H1 (cell line): ENCODE data around the gene SMG9. TPM values are rescaled to one million over a fixed set of nuclear protein-coding genes. Genes with fewer than 3 reads are reported as not detected.

Source experiments
- CTCF ChIA-PET: fragments of 300-600 bp; sonication (Branson Sonifier 250); formaldehyde crosslinking; loops from one replicate; lab custom pipeline; 2021; ENCODE audit not compliant: partially characterized antibody; lab: Charles Lee
- POLR2A ChIA-PET: fragments of 300-600 bp; sonication (Branson Sonifier 250); formaldehyde crosslinking; loops from one replicate; lab custom pipeline; 2021; ENCODE audit warnings: inconsistent platforms; ENCODE audit not compliant: partially characterized antibody; lab: Charles Lee
- DNase-seq, 2 experiments: peaks; one replicate each; pipeline versions ENCODE4 v3.0.0 to v3.0.0-alpha.2; 2010 to 2022; ENCODE audit warnings: low spot score in 2 of 2, low read depth in 1 of 2, mixed read lengths in 1 of 2
- FAIRE-seq: peaks from 2 replicates; lab custom pipeline; 2011; peaks lifted over from hg19 to GRCh38; lab: Jason Lieb, UNC
- H2AFZ ChIP-seq: 2 replicates; pipeline ENCODE4 v1.8.1; 2012; ENCODE audit warnings: low read length, inconsistent platforms
- H2AK5ac ChIP-seq: 2 replicates; pipeline ENCODE4 v1.6.1; 2013; ENCODE audit warnings: low read depth, low read length
- H2BK120ac ChIP-seq: replicated peaks from 2 replicates; pipeline ENCODE3; 2013; ENCODE audit warnings: low read depth, low read length, inconsistent platforms
- H2BK12ac ChIP-seq: 2 replicates; pipeline ENCODE4 v1.6.1; 2013; ENCODE audit warnings: low read depth, low read length
- H2BK15ac ChIP-seq: 2 replicates; pipeline ENCODE4 v1.6.1; 2013; ENCODE audit warnings: low read length
- H2BK20ac ChIP-seq: 2 replicates; pipeline ENCODE4 v1.6.1; 2013; ENCODE audit warnings: low read length
- H2BK5ac ChIP-seq: 2 replicates; pipeline ENCODE4 v1.6.1; 2013; ENCODE audit warnings: low read depth, low read length
- H3K14ac ChIP-seq: 2 replicates; pipeline ENCODE4 v1.6.1; 2013; ENCODE audit warnings: inconsistent platforms; ENCODE audit not compliant: insufficient read length
- H3K18ac ChIP-seq: 2 replicates; pipeline ENCODE4 v1.6.1; 2013; ENCODE audit warnings: low read length; ENCODE audit errors: extremely low read depth
- H3K23ac ChIP-seq: 2 replicates; pipeline ENCODE4 v1.6.1; 2013; ENCODE audit warnings: inconsistent platforms; ENCODE audit not compliant: insufficient read length
- H3K23me2 ChIP-seq: 2 replicates; pipeline ENCODE4 v1.6.1; 2013; ENCODE audit warnings: low read depth, low read length
- H3K27ac ChIP-seq: 2 replicates; pipeline ENCODE4 v1.6.1; 2011; ENCODE audit warnings: low read depth, low read length, inconsistent platforms
- H3K27me3 ChIP-seq, 4 experiments: replicated peaks in 1 of 4; 1 replicate in 1 of 4; 2 replicates in 3 of 4; pipeline versions ENCODE4 v1.6.1 to v1.8.1; 2011 to 2013; ENCODE audit warnings: low read length in 3 of 4, mild to moderate bottlenecking in 3 of 4, inconsistent platforms in 2 of 4, mixed read lengths in 2 of 4, moderate library complexity in 1 of 4; ENCODE audit not compliant: control insufficient read depth in 3 of 4, insufficient read depth in 3 of 4; ENCODE audit errors: extremely low read depth in 1 of 4
- H3K36me3 ChIP-seq, 4 experiments: 2 replicates each; pipeline versions ENCODE4 v1.6.1 to v1.8.1; 2011 to 2013; ENCODE audit warnings: mild to moderate bottlenecking in 4 of 4, low read length in 3 of 4, moderate library complexity in 2 of 4, control low read depth in 1 of 4, inconsistent platforms in 1 of 4; ENCODE audit not compliant: insufficient read depth in 4 of 4, control insufficient read depth in 2 of 4
- H3K4ac ChIP-seq: replicated peaks from 2 replicates; pipeline ENCODE3; 2013; ENCODE audit warnings: low read length, low read depth, mixed read lengths, inconsistent platforms; ENCODE audit not compliant: insufficient read length
- H3K4me1 ChIP-seq, 4 experiments: replicated peaks in 1 of 4; 1 replicate in 1 of 4; 2 replicates in 3 of 4; pipeline versions ENCODE4 v1.6.1 to v1.8.1; 2011 to 2013; ENCODE audit warnings: low read length in 3 of 4, inconsistent platforms in 2 of 4, mixed read lengths in 1 of 4; ENCODE audit not compliant: insufficient read depth in 4 of 4, control insufficient read depth in 3 of 4
- H3K4me2 ChIP-seq, 2 experiments: 2 replicates each; pipeline versions ENCODE4 v1.6.1 to v1.8.1; 2011 to 2013; ENCODE audit warnings: low read depth in 2 of 2, low read length in 2 of 2, control low read depth in 1 of 2, inconsistent platforms in 1 of 2, mild to moderate bottlenecking in 1 of 2; ENCODE audit not compliant: insufficient read depth in 1 of 2
- H3K4me3 ChIP-seq, 4 experiments: fragments of 200-600, 300-600 bp in 1 of 4; sonication (generic), shearing (Covaris generic), sonication (Bioruptor Twin) in 1 of 4; 2 replicates each; pipeline versions ENCODE4 v1.5.1 to v1.8.1; 2011 to 2016; ENCODE audit warnings: low read length in 4 of 4, low read depth in 3 of 4, control low read depth in 2 of 4, inconsistent platforms in 2 of 4, mild to moderate bottlenecking in 2 of 4, mixed read lengths in 1 of 4, moderate library complexity in 1 of 4; ENCODE audit not compliant: insufficient read depth in 2 of 4; ENCODE audit errors: extremely low read depth in 1 of 4
- H3K56ac ChIP-seq: replicated peaks from 2 replicates; pipeline ENCODE3; 2013; ENCODE audit warnings: low read depth, mild to moderate bottlenecking, mixed read lengths, low read length, inconsistent platforms; ENCODE audit not compliant: insufficient read length
- H3K79me1 ChIP-seq: 2 replicates; pipeline ENCODE4 v1.6.1; 2013; ENCODE audit warnings: low read depth, low read length, control low read depth
- H3K79me2 ChIP-seq, 2 experiments: 2 replicates each; pipeline versions ENCODE4 v1.6.1 to v1.8.1; 2012 to 2013; ENCODE audit warnings: low read length in 2 of 2, mild to moderate bottlenecking in 2 of 2, inconsistent platforms in 1 of 2; ENCODE audit not compliant: insufficient read depth in 2 of 2, control insufficient read depth in 1 of 2
- H3K9ac ChIP-seq, 4 experiments: replicated peaks in 1 of 4; 1 replicate in 1 of 4; 2 replicates in 3 of 4; pipeline versions ENCODE4 v1.6.1 to v1.8.1; 2011 to 2013; ENCODE audit warnings: low read depth in 3 of 4, low read length in 3 of 4, control low read depth in 2 of 4, mild to moderate bottlenecking in 2 of 4, moderate library complexity in 2 of 4, inconsistent platforms in 1 of 4; ENCODE audit errors: extremely low read depth in 1 of 4
- H3K9me3 ChIP-seq, 2 experiments: 2 replicates each; pipeline versions ENCODE4 v1.6.1 to v1.8.1; 2012 to 2013; ENCODE audit warnings: mild to moderate bottlenecking in 2 of 2, moderate library complexity in 2 of 2, control low read depth in 1 of 2, inconsistent platforms in 1 of 2, low read depth in 1 of 2, low read length in 1 of 2, mixed read lengths in 1 of 2; ENCODE audit not compliant: insufficient read depth in 2 of 2
- H4K20me1 ChIP-seq, 2 experiments: replicated peaks in 1 of 2; 2 replicates each; pipeline versions ENCODE3 to v1.8.1; 2011 to 2013; ENCODE audit warnings: inconsistent platforms in 2 of 2, low read length in 2 of 2, mild to moderate bottlenecking in 1 of 2; ENCODE audit not compliant: insufficient read depth in 2 of 2, control insufficient read depth in 1 of 2
- H4K5ac ChIP-seq: 2 replicates; pipeline ENCODE4 v1.6.1; 2013; ENCODE audit warnings: low read length, low read depth, mixed read lengths, inconsistent platforms; ENCODE audit not compliant: insufficient read length
- H4K8ac ChIP-seq: 2 replicates; pipeline ENCODE4 v1.8.0; 2013; ENCODE audit warnings: mild to moderate bottlenecking, moderate library complexity, low read length, inconsistent platforms; ENCODE audit not compliant: insufficient read depth; ENCODE audit errors: extremely low read depth
- H4K91ac ChIP-seq: replicated peaks from 2 replicates; pipeline ENCODE3; 2013; ENCODE audit warnings: low read length, mixed read lengths, inconsistent platforms; ENCODE audit not compliant: insufficient read length
- CEBPB ChIP-seq: IDR thresholded peaks from 2 replicates; pipeline ENCODE4 v1.6.1; 2012; ENCODE audit warnings: low read depth, low read length
- CREB1 ChIP-seq: IDR thresholded peaks from 2 replicates; pipeline ENCODE4 v1.6.1; 2012; ENCODE audit warnings: inconsistent platforms
- CTCF ChIP-seq, 3 experiments: IDR thresholded peaks; 1 replicate in 2 of 3; 2 replicates in 1 of 3; pipeline versions ENCODE4 v1.5.1 to v1.6.1; 2011; ENCODE audit warnings: low read length in 3 of 3, mild to moderate bottlenecking in 3 of 3, inconsistent platforms in 2 of 3, low read depth in 1 of 3, moderate library complexity in 1 of 3; ENCODE audit not compliant: insufficient read depth in 1 of 3; ENCODE audit errors: control extremely low read depth in 1 of 3
- MAFK ChIP-seq: IDR thresholded peaks from 2 replicates; pipeline ENCODE4 v1.6.1; 2012; ENCODE audit warnings: low read depth, mild to moderate bottlenecking, improper control_type of control experiment, low read length
- POU5F1 ChIP-seq: IDR thresholded peaks from 2 replicates; pipeline ENCODE4 v1.6.1; 2011; ENCODE audit warnings: low read depth, mild to moderate bottlenecking, low read length, moderate library complexity
- RAD21 ChIP-seq, 2 experiments: IDR thresholded peaks in 1 of 2; conservative IDR thresholded peaks in 1 of 2; 2 replicates each; pipeline ENCODE4 v1.6.1; 2011; ENCODE audit warnings: low read depth in 2 of 2, low read length in 2 of 2, improper control_type of control experiment in 1 of 2, inconsistent platforms in 1 of 2, mild to moderate bottlenecking in 1 of 2, moderate library complexity in 1 of 2
- YY1 ChIP-seq: IDR thresholded peaks from 2 replicates; pipeline ENCODE4 v1.6.1; 2011; ENCODE audit warnings: low read depth, mild to moderate bottlenecking, low read length
- WGBS, 2 experiments: shearing (Covaris generic) in 1 of 2; methylation state at CpG; one replicate each; pipeline versions ENCODE4 v1.1.6 to v1.1.7; 2013 to 2015; ENCODE audit warnings: low lambda C conversion rate in 2 of 2, mixed read lengths in 2 of 2, inconsistent platforms in 1 of 2, low coverage in 1 of 2, missing lambda C conversion rate in 1 of 2; ENCODE audit not compliant: insufficient replicate concordance in 2 of 2, insufficient coverage in 1 of 2, insufficient read length in 1 of 2; ENCODE audit errors: extremely low coverage in 1 of 2, missing lambda C conversion rate in 1 of 2; 5-methylcytosine and 5-hydroxymethylcytosine counted together
- polyA plus RNA-seq, 7 experiments: library from polyadenylated mRNA; depleted of rRNA in 3 of 7; stranded (reverse) in 5 of 7; unstranded in 2 of 7; fragments of >200 nt in 5 of 7; fragments of 200-250 nt in 2 of 7; gene quantifications; 1 replicate in 5 of 7; 2 replicates in 1 of 7; 4 replicates in 1 of 7; pipeline versions ENCODE4 v1.2.1 to v1.2.3, GENCODE V29; 2011 to 2013; ENCODE audit warnings: missing spikeins in 2 of 7, mixed read lengths in 2 of 7
- total RNA-seq: library from RNA; stranded (reverse); fragmentation: NEBNext Ultra II Directional; extraction: Animal tissue kit (Norgen Biotek cat#: 25700); gene quantifications from 2 replicates; pipeline ENCODE4 v1.2.1, GENCODE V29; 2021

SMG9 gene
- total and polyA plus RNA-seq, 2 of the 8 experiments (the other 6 are each of a cell fraction or from before 2014, with no cell fraction given), result 20.4 to 28.7 TPM

- TF ChIP-seq CEBPB, result no peak
- TF ChIP-seq YY1, result peak; percentile 76
- TF ChIP-seq CTCF (IDR thresholded peaks at IDR 0.05; ENCODE audit: control extremely low read depth in 1 of 3, insufficient read depth in 1 of 3, low read depth in 1 of 3, low read length in 3 of 3), result peak; percentile 66 to 98 (median 95)
- 0 out of 2 replicates have a peak, but pooled peaks have one; percentile 7 for TF ChIP-seq CREB1
- no peak for TF ChIP-seq POU5F1
- peak; percentile 95 to 96 for TF ChIP-seq RAD21 (IDR thresholded peaks at IDR 0.05 in 1 of 2, conservative IDR thresholded peaks at IDR 0.05 in 1 of 2; ENCODE audit: low read depth in 2 of 2, low read length in 2 of 2)
- TF ChIP-seq MAFK, result no peak
- no peak overlapping the region for H3K27ac ChIP-seq
Observed at GRCh38 chr19:43784981-43785808, 30.4 kb upstream of the SMG9 start.

More at GRCh38 chr19:43784981-43785808, 30.4 kb upstream of the SMG9 start:
- no peak overlapping the region for H3K14ac ChIP-seq
- H2BK15ac ChIP-seq, result no peak overlapping the region
- peak overlapping the region; percentile 81; the same call in 1 of the 2 replicates for H4K8ac ChIP-seq
- no peak for FAIRE-seq
- H2BK12ac ChIP-seq, result no peak overlapping the region
- no peak overlapping the region; the same call in 1 of the 2 replicates for H3K18ac ChIP-seq
- WGBS, 2 experiments, result 42% methylated on average over 10 of the region's 10 CpGs; no CpG with 5 or more reads in 1 of the 2 experiments
- no peak overlapping the region for H2BK5ac ChIP-seq
- peak in 1 of 2 experiments; percentile 64 for DNase-seq
- no peaks in the 10 kb centered on the region for H3K9me3 ChIP-seq
- H2AK5ac ChIP-seq, result no peak overlapping the region
- no peak overlapping the region for H3K4me3 ChIP-seq
- no peak overlapping the region for H3K56ac ChIP-seq
- no peak overlapping the region for H3K4ac ChIP-seq
- no peak overlapping the region for H3K23ac ChIP-seq
- peaks cover 0 to 4% of the 10 kb centered on the region in 2 experiments for H4K20me1 ChIP-seq
- no peaks in the 10 kb centered on the region; a peak in 1 of 7 replicates for H3K27me3 ChIP-seq
- H3K4me2 ChIP-seq, result no peak overlapping the region
- H2BK20ac ChIP-seq, result no peak overlapping the region
- no peaks in the 10 kb centered on the region for H3K36me3 ChIP-seq
- H3K9ac ChIP-seq, result no peak overlapping the region; a peak in 1 of 7 replicates
- H4K91ac ChIP-seq, result peak overlapping the region; percentile 12
- CTCF ChIA-PET, result interaction anchor here (1.0 to 37.0 kb wide), 7 partner anchors 8 to 106 kb away, joined by 4 to 703 read pairs (median 5); partner anchors contain the start of genes IRGC and SMG9
- peak overlapping the region; percentile 94; the same call in 1 of the 2 replicates for H2AFZ ChIP-seq
- H4K5ac ChIP-seq, result no peak overlapping the region
- peaks cover 0 to 2% (median under 1%) of the 10 kb centered on the region in 4 experiments; a peak in 3 of 7 replicates for H3K4me1 ChIP-seq
- no peaks in the 10 kb centered on the region for H3K79me2 ChIP-seq
- H3K23me2 ChIP-seq, result 0 out of 2 replicates have a peak, but pooled peaks cover 2% of the 10 kb centered on the region
- no peaks in the 10 kb centered on the region; the same call in 1 of the 2 replicates for H3K79me1 ChIP-seq
- no peak overlapping the region for H2BK120ac ChIP-seq
- POLR2A ChIA-PET, result interaction anchor here (0.6 to 1.0 kb wide), 4 partner anchors 10 to 216 kb away, joined by 3 to 5 read pairs (median 4); no protein-coding TSS in a partner anchor
